Measurements from ENCODE around the gene TRIM27.
"Not testable (repeated sequence)": the region's sequence is repeated elsewhere in the genome, so short reads cannot be mapped to it uniquely, and the experiment has no call there.

Gene TRIM27

GRCh38 chr6:28941684-28942448, 18.1 kb upstream of the TRIM27 start:
- no peak for DNase-seq (ENCODE audit: low spot score)

GRCh38 chr6:28940858-28941683, 17.3 kb upstream of the TRIM27 start:
- peak; percentile 83 for DNase-seq (ENCODE audit: low spot score)

DNA sequence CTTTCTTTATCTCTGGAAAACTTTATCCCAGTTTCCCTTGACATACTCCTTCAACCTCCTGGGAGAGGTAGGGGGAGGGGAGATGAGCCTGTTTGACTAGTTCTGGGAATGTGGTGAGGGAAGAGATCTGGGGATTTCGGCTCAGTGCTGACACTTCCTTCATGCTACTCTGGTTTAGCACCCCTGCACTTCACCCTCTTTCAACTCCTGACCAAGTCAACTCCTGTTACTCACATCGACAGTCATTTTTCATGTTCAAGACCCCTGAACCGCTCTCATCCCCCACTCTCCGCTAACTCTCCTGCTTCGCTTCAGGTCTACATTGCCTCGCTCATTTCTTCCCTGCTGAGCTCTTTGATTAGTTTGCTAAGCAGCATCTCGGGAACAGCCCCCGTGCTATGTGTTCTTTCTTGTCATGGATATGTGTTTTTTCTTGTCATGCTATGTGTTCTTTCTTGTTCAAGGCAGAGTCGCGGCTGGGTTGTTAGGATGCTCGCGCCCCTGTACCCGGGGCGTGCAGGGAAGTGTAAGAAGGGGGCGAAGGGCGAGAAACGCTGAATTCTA, 16.6 kb upstream of the TRIM27 start:
- peak; percentile 35 for DNase-seq (ENCODE audit: low spot score)

- DNase-seq (ENCODE audit: low spot score): no peak
Observed at GRCh38 chr6:28933069-28933468, 9.3 kb upstream of the TRIM27 start.

GRCh38 chr6:28929887-28930620, 6.3 kb upstream of the TRIM27 start:
- DNase-seq (ENCODE audit: low spot score): no peak

- DNase-seq (ENCODE audit: low spot score): not testable (repeated sequence)
Observed at GRCh38 chr6:28929339-28929738, 5.6 kb upstream of the TRIM27 start.

- no peak for DNase-seq (ENCODE audit: low spot score)
Observed at GRCh38 chr6:28927846-28928245, 4.1 kb upstream of the TRIM27 start.

DNA sequence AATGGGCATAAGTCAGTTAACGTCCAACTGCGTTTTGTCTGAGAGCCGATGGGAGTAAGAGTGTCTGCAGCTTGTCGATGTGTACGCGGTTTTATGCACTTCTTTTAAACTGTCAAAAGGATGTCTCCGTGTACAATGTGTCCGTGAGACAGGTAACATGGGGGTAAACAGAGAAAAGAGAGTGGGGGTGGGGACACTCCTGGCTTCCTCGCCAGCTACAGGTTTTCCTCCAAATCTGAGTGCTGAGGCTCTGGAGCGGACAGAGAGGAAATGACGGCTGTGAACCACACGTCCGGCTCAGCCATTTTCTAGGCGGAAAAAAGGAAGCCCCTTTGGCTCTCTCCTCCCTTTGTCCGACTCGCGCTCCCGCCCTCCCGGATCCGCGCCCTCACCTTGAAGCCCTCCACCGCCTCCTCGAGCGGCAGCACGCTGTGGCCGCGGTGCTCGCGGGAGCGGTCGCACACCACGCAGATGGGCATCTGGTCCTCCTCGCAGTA, 916 bp downstream of the TRIM27 start:
- DNase-seq (ENCODE audit: low spot score): peak; percentile 24

GRCh38 chr6:28922004-28922820, 1.6 kb downstream of the TRIM27 start:
- no peak for DNase-seq (ENCODE audit: low spot score)

- no peak for DNase-seq (ENCODE audit: low spot score)
Observed at GRCh38 chr6:28920281-28920680, 3.5 kb downstream of the TRIM27 start.

GRCh38 chr6:28914941-28915340, 8.8 kb downstream of the TRIM27 start:
- no peak for DNase-seq (ENCODE audit: low spot score)

DNA sequence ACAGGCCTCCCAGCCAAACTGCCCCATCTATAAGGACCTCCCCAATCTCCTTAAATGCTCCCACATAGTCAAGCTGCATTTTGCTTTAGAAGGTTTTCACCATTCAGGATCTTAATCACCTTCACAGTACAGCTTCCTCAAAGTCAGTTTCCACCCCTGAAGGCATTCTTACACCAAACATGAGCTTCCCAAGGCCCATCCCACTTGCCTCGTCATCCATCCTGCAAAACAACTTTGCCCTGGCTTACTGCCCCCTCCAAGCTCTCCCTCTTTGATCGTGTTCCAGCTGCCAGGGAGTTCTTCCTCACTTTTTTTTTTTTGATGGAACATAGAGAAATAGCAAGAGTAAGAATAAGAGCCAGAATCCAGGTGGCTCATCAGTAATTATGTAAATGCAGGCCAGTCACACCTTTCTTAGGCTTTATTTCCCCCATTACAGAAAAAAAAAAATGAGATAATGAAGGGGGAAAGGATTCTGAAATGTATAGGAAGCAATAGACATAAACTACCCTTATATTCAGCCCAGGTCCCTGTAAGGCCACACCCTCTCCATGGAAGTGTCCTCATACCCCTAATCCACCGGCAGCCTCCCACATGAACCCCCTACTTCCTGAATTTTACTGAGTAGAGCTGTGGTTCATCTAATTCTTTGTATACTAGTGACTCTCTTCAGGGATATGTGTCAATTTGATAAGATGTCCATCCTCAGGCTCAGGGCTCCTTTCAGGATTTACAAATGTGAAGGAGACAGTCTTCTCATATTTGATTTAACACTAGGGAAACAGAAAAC, 12.7 kb downstream of the TRIM27 start:
- DNase-seq (ENCODE audit: low spot score): no peak

DNA sequence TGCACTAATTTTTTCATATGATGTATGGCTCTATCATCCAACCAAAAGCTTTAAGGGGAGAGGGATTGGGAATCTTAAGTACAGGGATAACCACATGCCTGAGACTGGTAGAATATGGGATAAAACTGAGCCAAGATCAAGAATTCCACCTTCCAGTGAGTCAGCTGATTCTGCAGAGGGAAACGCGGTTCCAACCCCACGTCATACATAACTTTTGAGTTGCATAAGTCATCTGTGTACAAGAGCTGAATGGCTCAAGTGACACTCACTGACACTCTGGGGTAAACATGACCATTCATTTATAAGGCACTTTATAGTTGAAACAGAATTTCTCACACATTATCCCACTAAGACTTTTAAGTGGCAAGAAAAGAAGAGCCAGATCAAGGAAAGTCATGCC, 16.4 kb downstream of the TRIM27 start:
- no peak for DNase-seq (ENCODE audit: low spot score)

- DNase-seq (ENCODE audit: low spot score): no peak
Observed at GRCh38 chr6:28906669-28907068, 17.1 kb downstream of the TRIM27 start.

DNA sequence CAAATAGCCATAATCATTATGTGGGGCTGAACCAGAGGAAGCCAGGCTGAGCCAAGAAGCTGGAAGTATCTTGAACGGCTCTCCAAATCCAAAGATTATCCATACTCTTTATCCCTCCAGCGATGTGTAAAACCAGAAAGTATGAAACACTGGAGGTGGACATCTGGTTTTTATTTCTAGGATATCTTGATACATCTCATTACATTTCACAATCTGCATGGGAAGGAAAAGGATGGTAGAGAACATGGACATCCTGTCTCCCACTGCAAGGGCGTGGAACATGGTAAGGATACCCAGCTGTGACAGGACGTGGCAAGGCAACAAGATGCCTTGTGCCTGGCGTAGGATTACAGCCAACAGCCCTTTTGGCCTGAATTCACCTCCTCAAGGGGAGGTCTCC, 20.1 kb downstream of the TRIM27 start:
- no peak for DNase-seq (ENCODE audit: low spot score)

GRCh38 chr6:28901831-28902230, 22.0 kb downstream of the TRIM27 start:
- DNase-seq (ENCODE audit: low spot score): no peak

- no peak for DNase-seq (ENCODE audit: low spot score)
Observed at GRCh38 chr6:28900577-28901256, 23.1 kb downstream of the TRIM27 start.

DNA sequence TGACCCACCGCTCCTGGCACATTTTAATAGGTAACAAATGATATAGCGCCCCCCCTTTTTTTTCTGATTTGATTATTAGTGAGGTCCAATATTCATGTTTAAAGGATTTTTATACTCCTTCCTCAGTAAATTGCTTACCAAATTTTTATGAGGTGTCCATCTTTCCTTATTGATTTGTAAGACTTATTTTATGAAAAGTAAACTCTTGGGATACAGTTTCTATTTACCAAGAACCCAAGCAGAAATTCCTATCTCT, 25.1 kb downstream of the TRIM27 start:
- no peak for DNase-seq (ENCODE audit: low spot score)

DNA sequence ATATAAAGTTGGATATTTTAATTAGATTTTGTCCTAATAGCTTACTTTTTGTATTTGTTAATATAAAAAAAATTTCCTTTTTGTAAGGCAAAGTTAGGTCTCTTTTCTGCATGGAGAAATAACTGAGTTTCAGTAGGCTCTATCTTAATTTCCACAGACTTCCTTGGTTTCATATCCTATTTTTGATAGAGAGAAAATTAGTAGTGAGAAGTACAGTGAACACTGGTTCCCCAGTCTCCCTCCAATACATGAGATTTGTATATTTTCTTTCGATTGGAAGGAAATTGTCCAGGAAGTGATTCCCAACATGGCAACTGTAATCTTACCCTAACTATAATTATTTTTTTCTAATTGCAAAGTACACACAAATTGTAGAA, 26.4 kb downstream of the TRIM27 start:
- peak; percentile 17 for DNase-seq (ENCODE audit: low spot score)

All from globus pallidus (tissue), 1 donor.